Measurements from ENCODE around the gene SLC1A7. TPM values are rescaled to one million over a fixed set of nuclear protein-coding genes. Genes with fewer than 3 reads are reported as not detected.
A peak's percentile ranks its signal among the peaks of the same experiment; 100 is the strongest.

SLC1A7 gene
- total RNA-seq, 6 experiments from 2014 or later = 0.31 to 1.3 (median 0.61) TPM

GRCh38 chr1:53084589-53084971 lies 57.9 kb downstream of the SLC1A7 start:
- no peak for DNase-seq
- TF ChIP-seq POLR2A (IDR thresholded peaks at IDR 0.05) = no peak
- TF ChIP-seq, protein P1, sequence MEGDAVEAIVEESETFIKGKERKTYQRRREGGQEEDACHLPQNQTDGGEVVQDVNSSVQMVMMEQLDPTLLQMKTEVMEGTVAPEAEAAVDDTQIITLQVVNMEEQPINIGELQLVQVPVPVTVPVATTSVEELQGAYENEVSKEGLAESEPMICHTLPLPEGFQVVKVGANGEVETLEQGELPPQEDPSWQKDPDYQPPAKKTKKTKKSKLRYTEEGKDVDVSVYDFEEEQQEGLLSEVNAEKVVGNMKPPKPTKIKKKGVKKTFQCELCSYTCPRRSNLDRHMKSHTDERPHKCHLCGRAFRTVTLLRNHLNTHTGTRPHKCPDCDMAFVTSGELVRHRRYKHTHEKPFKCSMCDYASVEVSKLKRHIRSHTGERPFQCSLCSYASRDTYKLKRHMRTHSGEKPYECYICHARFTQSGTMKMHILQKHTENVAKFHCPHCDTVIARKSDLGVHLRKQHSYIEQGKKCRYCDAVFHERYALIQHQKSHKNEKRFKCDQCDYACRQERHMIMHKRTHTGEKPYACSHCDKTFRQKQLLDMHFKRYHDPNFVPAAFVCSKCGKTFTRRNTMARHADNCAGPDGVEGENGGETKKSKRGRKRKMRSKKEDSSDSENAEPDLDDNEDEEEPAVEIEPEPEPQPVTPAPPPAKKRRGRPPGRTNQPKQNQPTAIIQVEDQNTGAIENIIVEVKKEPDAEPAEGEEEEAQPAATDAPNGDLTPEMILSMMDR (IDR thresholded peaks at IDR 0.05) = no peak
- no peak for ATAC-seq
- Histone ChIP-seq H3K27me3 (no peaks in the 10 kb centered on the region), H3K9me3 (no peaks in the 10 kb centered on the region), H3K27ac (no peak overlapping the region), H3K4me1 (peaks cover 0 to 4% (median 0%) of the 10 kb centered on the region in 4 donors), H3K4me3 (no peak overlapping the region), H3K36me3 (no peaks in the 10 kb centered on the region)
- 76% methylated on average over 3 of the region's 8 CpGs for WGBS (ENCODE audit: insufficient coverage, low coverage, low lambda C conversion rate, missing lambda C conversion rate)
- intact Hi-C loops (cut with DNase I) = no loop called here

DNA sequence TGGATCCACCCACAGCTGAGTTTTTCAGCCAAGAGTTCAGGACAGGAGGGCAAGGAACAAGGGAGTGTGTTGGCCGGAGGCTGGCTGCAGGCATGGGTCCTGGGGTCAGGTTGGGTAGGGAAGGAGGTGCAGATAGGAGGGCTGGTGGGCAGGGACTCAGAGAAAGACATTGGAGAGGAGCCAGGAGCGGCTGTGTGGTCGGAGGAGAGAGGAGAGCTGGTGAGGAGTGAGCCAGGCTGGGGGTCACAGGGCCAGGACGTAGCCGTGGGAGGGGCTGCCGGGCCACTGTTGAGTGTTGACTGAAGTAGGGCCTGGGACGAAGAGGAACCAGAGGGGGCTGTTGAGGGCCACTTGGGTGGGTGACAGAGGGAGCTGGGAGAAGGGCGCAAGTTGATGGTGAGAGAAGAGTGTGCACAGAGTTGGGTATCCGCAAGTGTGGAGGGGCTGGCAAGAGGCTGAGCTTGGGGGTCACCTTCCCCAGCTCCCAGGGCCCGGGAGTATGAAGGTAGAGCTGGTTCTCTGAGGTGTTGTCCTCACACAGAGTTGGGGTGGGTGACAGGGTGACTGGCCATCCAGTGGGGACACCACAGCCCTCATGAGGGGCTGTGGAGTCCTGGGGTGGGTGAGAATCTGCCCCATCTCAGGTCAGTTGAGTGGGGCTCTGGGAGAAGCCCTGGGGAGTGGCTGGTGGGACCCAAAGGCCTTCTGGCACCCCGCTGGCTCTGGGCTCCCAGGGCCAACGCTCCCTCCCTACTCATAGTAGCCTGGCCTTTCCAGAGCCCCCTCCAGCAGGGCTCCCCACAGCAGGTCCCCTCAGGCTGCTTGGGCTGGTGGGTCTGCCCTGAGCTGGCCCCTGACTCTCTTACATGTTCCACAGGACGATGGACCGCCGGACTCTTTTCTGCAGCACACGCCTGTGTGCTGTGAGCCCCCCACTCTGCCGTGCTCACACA lies 58.5 kb downstream of the SLC1A7 start:
- no peaks in the 10 kb centered on the region for H3K4me1 ChIP-seq
- 83% methylated on average over 6 of the region's 17 CpGs for WGBS (ENCODE audit: insufficient coverage, low coverage, low lambda C conversion rate, missing lambda C conversion rate)
- no peaks in the 10 kb centered on the region for H3K9me3 ChIP-seq
- no peaks in the 10 kb centered on the region for H3K27me3 ChIP-seq
- DNase-seq = no peak
- H3K27ac ChIP-seq = no peak overlapping the region
- TF ChIP-seq POLR2A (IDR thresholded peaks at IDR 0.05) = no peak
- TF ChIP-seq, protein P1 (IDR thresholded peaks at IDR 0.05) = no peak
- no peak for ATAC-seq
- intact Hi-C loops (cut with DNase I) = no loop called here
- no peaks in the 10 kb centered on the region for H3K36me3 ChIP-seq
- no peak overlapping the region for H3K4me3 ChIP-seq

- ATAC-seq = no peak
- no peaks in the 10 kb centered on the region for H3K36me3 ChIP-seq
- no peak overlapping the region for H3K4me3 ChIP-seq
- TF ChIP-seq, protein P1 (IDR thresholded peaks at IDR 0.05) = no peak
- TF ChIP-seq POLR2A (IDR thresholded peaks at IDR 0.05) = no peak
- intact Hi-C loops (cut with DNase I) = no loop called here
- no peak for DNase-seq
- H3K27ac ChIP-seq = no peak overlapping the region
- H3K4me1 ChIP-seq = no peaks in the 10 kb centered on the region
- no peaks in the 10 kb centered on the region for H3K9me3 ChIP-seq
- whole genome bisulfite sequencing (ENCODE audit: insufficient coverage, low coverage, low lambda C conversion rate, missing lambda C conversion rate) = 72% methylated on average over 13 of the region's 13 CpGs
- H3K27me3 ChIP-seq = no peaks in the 10 kb centered on the region
Observed at GRCh38 chr1:53082826-53083455, 59.5 kb downstream of the SLC1A7 start.

- H3K27ac ChIP-seq = no peak overlapping the region
- H3K4me3 ChIP-seq = no peak overlapping the region
- DNase-seq = peak in 1 of 3 donors; percentile 47
- intact Hi-C loops (cut with DNase I) = no loop called here
- 61% methylated on average over 3 of the region's 14 CpGs for WGBS (ENCODE audit: insufficient coverage, low coverage, low lambda C conversion rate, missing lambda C conversion rate)
- no peak for ATAC-seq
- no peaks in the 10 kb centered on the region for H3K36me3 ChIP-seq
- H3K4me1 ChIP-seq = no peaks in the 10 kb centered on the region
- no peaks in the 10 kb centered on the region for H3K27me3 ChIP-seq
- TF ChIP-seq, protein P1 (IDR thresholded peaks at IDR 0.05) = no peak
- no peak for TF ChIP-seq POLR2A (IDR thresholded peaks at IDR 0.05)
- H3K9me3 ChIP-seq = no peaks in the 10 kb centered on the region
Observed at GRCh38 chr1:53081384-53082066, 60.9 kb downstream of the SLC1A7 start.
